Loucy (cell line): ENCODE data around the gene CHRNA3.

Experiments
- H2AFZ ChIP-seq: fragments of 200-600 bp; sonication (generic); 2 replicates; pipeline ENCODE4 v1.6.0; 2016; ENCODE audit warnings: antibody characterized with exemption, mild to moderate bottlenecking, low read length, moderate library complexity
- H3F3A ChIP-seq: fragments of 200-600 bp; 2 replicates; pipeline ENCODE4 v1.6.0; 2016; ENCODE audit warnings: antibody characterized with exemption, low read depth, mild to moderate bottlenecking
- H3K27me3 ChIP-seq: fragments of 200-600 bp; sonication (generic); 2 replicates; pipeline ENCODE4 v1.6.1; 2014; ENCODE audit warnings: low read length, mild to moderate bottlenecking; ENCODE audit not compliant: insufficient read depth, poor library complexity, severe bottlenecking
- H3K36me3 ChIP-seq: fragments of 200-600 bp; sonication (generic); 2 replicates; pipeline ENCODE4 v1.6.1; 2016; ENCODE audit warnings: low read length; ENCODE audit not compliant: insufficient read depth
- H3K4me1 ChIP-seq: fragments of 200-600 bp; sonication (generic); 2 replicates; pipeline ENCODE4 v1.5.1; 2014; ENCODE audit warnings: low read length, mild to moderate bottlenecking; ENCODE audit not compliant: insufficient read depth, poor library complexity, severe bottlenecking
- H3K4me2 ChIP-seq: fragments of 200-600 bp; sonication (generic); 2 replicates; pipeline ENCODE4 v1.6.0; 2014; ENCODE audit warnings: antibody characterized with exemption, low read length, low read depth, mild to moderate bottlenecking; ENCODE audit not compliant: poor library complexity, severe bottlenecking
- H3K4me3 ChIP-seq: fragments of 200-600 bp; sonication (generic); 2 replicates; pipeline ENCODE4 v1.5.1; 2014; ENCODE audit warnings: low read length, mild to moderate bottlenecking, mixed read lengths; ENCODE audit not compliant: poor library complexity, severe bottlenecking
- H3K79me2 ChIP-seq: fragments of 200-600 bp; sonication (generic); 2 replicates; pipeline ENCODE4 v1.6.1; 2014; ENCODE audit warnings: low read length; ENCODE audit not compliant: insufficient read depth
- H3K9ac ChIP-seq: fragments of 200-600 bp; sonication (generic); 2 replicates; pipeline ENCODE4 v1.6.0; 2014; ENCODE audit warnings: mild to moderate bottlenecking, low read depth, low read length, moderate library complexity; ENCODE audit not compliant: poor library complexity, severe bottlenecking
- H3K9me2 ChIP-seq: fragments of 200-600 bp; sonication (generic); replicated peaks from 2 replicates; pipeline ENCODE4 v1.6.1; 2016; ENCODE audit warnings: low read depth, low read length, mixed read lengths
- H3K9me3 ChIP-seq: fragments of 200-600 bp; sonication (generic); 2 replicates; pipeline ENCODE4 v1.6.1; 2014; ENCODE audit warnings: mild to moderate bottlenecking, antibody characterized with exemption, low read length, low read depth; ENCODE audit not compliant: insufficient read depth
- H4K20me1 ChIP-seq: fragments of 200-600 bp; sonication (generic); 2 replicates; pipeline ENCODE4 v1.6.0; 2014; ENCODE audit warnings: antibody characterized with exemption, low read length, mild to moderate bottlenecking; ENCODE audit not compliant: insufficient read depth, poor library complexity, severe bottlenecking
- EZH2phosphoT487 ChIP-seq: fragments of 200-600 bp; IDR thresholded peaks from 2 replicates; pipeline ENCODE4 v1.6.1; 2018; ENCODE audit warnings: antibody characterized with exemption, mild to moderate bottlenecking, moderate library complexity, borderline replicate concordance
- TF ChIP-seq, protein P1 (sequence below): fragments of 200-600 bp; sonication (generic); conservative IDR thresholded peaks from 2 replicates; pipeline ENCODE4 v1.5.1; 2014; ENCODE audit warnings: mild to moderate bottlenecking, antibody characterized with exemption, low read length

CHRNA3 gene

DNA sequence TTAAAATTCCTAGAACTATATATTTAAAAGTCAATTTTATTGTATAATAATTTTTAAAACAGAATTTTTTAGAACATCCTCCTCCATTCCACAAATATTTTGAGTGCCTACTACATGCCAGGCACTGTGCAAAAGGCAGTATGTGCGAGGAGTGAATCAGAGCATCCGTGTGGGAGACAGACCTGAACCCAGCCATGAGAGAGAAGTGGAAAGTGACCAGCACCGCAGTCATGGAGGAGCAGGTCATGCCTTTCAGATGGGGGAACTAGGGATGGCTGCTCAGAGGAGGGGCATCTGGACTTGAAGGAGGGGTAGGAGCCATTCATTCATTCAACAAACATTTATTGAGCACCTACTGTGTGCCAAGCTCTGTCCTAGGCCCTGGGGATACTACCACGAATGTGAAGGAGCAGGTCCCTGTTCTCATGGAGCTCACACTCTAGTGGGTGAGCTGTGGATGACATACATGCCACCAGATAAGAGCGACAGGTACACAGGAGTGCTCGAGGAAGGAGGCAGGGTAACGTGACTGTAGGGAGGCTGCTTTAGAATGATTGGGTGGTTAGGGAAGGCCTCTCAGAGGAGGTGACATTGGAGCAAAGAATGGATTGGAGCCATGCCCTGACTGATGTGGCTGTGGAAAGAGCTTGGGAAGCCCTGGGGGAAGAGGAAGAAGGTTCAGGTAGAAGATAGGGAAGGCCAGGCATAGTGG, 3.1 kb upstream of the CHRNA3 start:
- no peak overlapping the region for H2AFZ ChIP-seq
- peaks cover 14% of the 10 kb centered on the region for H3K4me1 ChIP-seq
- H3K9me3 ChIP-seq, result no peaks in the 10 kb centered on the region
- H3K79me2 ChIP-seq, result no peaks in the 10 kb centered on the region
- TF ChIP-seq EZH2phosphoT487, result no peak
- TF ChIP-seq, protein P1, sequence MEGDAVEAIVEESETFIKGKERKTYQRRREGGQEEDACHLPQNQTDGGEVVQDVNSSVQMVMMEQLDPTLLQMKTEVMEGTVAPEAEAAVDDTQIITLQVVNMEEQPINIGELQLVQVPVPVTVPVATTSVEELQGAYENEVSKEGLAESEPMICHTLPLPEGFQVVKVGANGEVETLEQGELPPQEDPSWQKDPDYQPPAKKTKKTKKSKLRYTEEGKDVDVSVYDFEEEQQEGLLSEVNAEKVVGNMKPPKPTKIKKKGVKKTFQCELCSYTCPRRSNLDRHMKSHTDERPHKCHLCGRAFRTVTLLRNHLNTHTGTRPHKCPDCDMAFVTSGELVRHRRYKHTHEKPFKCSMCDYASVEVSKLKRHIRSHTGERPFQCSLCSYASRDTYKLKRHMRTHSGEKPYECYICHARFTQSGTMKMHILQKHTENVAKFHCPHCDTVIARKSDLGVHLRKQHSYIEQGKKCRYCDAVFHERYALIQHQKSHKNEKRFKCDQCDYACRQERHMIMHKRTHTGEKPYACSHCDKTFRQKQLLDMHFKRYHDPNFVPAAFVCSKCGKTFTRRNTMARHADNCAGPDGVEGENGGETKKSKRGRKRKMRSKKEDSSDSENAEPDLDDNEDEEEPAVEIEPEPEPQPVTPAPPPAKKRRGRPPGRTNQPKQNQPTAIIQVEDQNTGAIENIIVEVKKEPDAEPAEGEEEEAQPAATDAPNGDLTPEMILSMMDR, result no peak
- no peaks in the 10 kb centered on the region for H3K36me3 ChIP-seq
- no peaks in the 10 kb centered on the region for H3K9me2 ChIP-seq
- H3K9ac ChIP-seq, result no peak overlapping the region
- no peaks in the 10 kb centered on the region for H4K20me1 ChIP-seq
- peaks cover 26% of the 10 kb centered on the region for H3K27me3 ChIP-seq
- no peak overlapping the region for H3K4me2 ChIP-seq
- no peak overlapping the region for H3K4me3 ChIP-seq
- H3F3A ChIP-seq, result no peaks in the 10 kb centered on the region

DNA sequence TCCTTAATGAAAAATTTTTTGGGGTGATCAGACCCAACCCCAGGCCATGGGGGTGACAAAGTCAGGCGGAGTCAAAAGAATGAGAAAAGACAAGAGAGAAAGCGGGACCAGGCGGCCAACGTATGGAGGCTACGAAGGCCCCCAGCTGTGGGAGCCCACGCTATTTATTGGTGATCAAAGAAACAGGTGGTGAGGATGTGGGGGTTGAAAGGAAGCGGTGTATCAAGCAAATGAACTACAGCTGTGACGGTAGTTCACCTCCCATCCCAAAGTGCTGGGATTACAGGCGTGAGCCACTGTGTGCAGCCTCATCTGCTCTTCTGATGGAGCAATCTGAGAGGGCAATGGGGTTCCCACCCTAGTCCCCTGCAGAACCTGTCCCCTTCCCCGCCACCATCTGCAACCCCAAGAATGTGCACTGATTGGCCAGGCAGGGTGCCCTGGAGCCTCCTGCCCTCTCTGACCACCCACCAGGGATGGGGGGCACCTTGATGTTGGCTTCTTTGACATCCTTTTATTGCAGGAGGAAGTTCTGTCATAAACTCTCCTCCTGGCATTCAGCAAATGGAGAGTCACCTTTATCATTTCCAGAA, 1.1 kb upstream of the CHRNA3 start:
- H3F3A ChIP-seq, result no peaks in the 10 kb centered on the region
- H3K4me3 ChIP-seq, result no peak overlapping the region
- no peaks in the 10 kb centered on the region for H3K79me2 ChIP-seq
- H3K9me3 ChIP-seq, result no peaks in the 10 kb centered on the region
- peaks cover 26% of the 10 kb centered on the region for H3K27me3 ChIP-seq
- no peak overlapping the region for H3K9ac ChIP-seq
- TF ChIP-seq EZH2phosphoT487, result no peak
- TF ChIP-seq, protein P1, result no peak
- H3K4me1 ChIP-seq, result peaks cover 14% of the 10 kb centered on the region
- H4K20me1 ChIP-seq, result no peaks in the 10 kb centered on the region
- H2AFZ ChIP-seq, result no peak overlapping the region
- no peaks in the 10 kb centered on the region for H3K9me2 ChIP-seq
- H3K4me2 ChIP-seq, result no peak overlapping the region
- H3K36me3 ChIP-seq, result no peaks in the 10 kb centered on the region

DNA sequence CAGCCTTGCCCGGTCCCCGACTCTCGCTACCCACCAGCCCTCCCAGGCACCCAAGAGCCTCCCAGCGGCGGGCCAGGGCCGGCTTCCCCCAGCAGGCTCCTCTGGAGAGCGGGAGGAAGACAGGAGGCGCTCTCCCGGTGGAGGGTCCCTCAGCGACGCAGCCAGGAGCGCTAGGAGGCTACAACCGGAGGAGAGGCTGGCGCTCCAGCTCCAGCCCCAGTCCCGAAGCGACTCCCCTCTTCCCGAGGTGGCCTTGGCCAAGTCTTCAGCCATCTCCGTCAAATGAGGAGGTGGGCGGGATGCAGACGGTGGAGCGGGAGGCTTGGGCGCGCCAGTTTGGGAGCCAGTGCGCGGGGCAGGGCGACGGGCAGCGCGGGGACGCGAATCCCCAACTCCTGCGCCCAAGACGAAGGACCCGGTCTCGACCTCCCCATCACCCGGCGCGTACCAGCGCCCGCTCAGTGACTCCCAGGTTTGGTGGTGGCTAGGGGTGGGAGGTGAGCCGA, 722 bp downstream of the CHRNA3 start:
- H3K4me3 ChIP-seq, result peak overlapping the region; percentile 58

More for the DNA sequence above, 722 bp downstream of the CHRNA3 start:
- Histone ChIP-seq H3K36me3 (no peaks in the 10 kb centered on the region), H3K9ac (no peak overlapping the region), H3K4me2 (peak overlapping the region; percentile 68), H3K9me3 (no peaks in the 10 kb centered on the region), H3K4me1 (peaks cover 4% of the 10 kb centered on the region), H3K27me3 (peaks cover 26% of the 10 kb centered on the region), H3K79me2 (no peaks in the 10 kb centered on the region), H4K20me1 (no peaks in the 10 kb centered on the region), H3K9me2 (no peaks in the 10 kb centered on the region), H3F3A (no peaks in the 10 kb centered on the region), H2AFZ (peak overlapping the region; percentile 74; the same call in 1 of the 2 replicates)
- TF ChIP-seq EZH2phosphoT487, result no peak
- TF ChIP-seq, protein P1, result peak; percentile 29
